ENCODE data around the gene COMMD3. TPM values are rescaled to one million over a fixed set of nuclear protein-coding genes. Genes with fewer than 3 reads are reported as not detected.

COMMD3 gene
- polyA plus RNA-seq, 3 donors: 44.9 to 140 (median 138) TPM

GRCh38 chr10:22319547-22319979 is 3.4 kb downstream of the COMMD3 start:
- H2AFZ ChIP-seq (ENCODE audit: insufficient read depth, low read depth, low read length, poor library complexity, severe bottlenecking): peak overlapping the region; percentile 72
- Mint-ChIP-seq H3K4me1 (peaks cover 49% of the 10 kb centered on the region), H3K27ac (peak overlapping the region in 3 of 7 donors; percentile 33 to 91 (median 66)), H3K9me3 (peaks cover 0 to 10% (median 5%) of the 10 kb centered on the region in 7 donors), H3K36me3 (peaks cover 14 to 25% of the 10 kb centered on the region in 2 donors), H3K4me3 (peak overlapping the region; percentile 83 to 97), H3K27me3 (ENCODE audit: low read depth in 3 of 3) (peaks cover 26 to 39% (median 29%) of the 10 kb centered on the region in 3 donors)
- TF ChIP-seq CTCF (IDR thresholded peaks at IDR 0.05): no peak
- peaks cover 13% of the 10 kb centered on the region for H4K20me1 ChIP-seq (ENCODE audit: insufficient read depth, low read length)
- peak overlapping the region in 2 of 3 experiments; percentile 75 to 94 for H3K4me3 ChIP-seq (replicated peaks in 1 of 3; ENCODE audit: low read depth in 2 of 3, low read length in 3 of 3)
- peak overlapping the region; percentile 80 for H3K4me2 ChIP-seq (replicated peaks; ENCODE audit: extremely low read depth, low read length, poor library complexity, severe bottlenecking)
- intact Hi-C loops (cut with micrococcal nuclease): loop anchor here (5.0 to 10.0 kb wide), 3 partner anchors 65 to 87 kb away; no protein-coding TSS in a partner anchor
- no peak for DNase-seq
- no peak overlapping the region for H3K9ac ChIP-seq (ENCODE audit: insufficient read depth, low read length, poor library complexity, severe bottlenecking)
- peaks cover 41 to 57% of the 10 kb centered on the region in 2 donors for H3K4me1 ChIP-seq (ENCODE audit: control insufficient read depth in 1 of 2, insufficient read depth in 2 of 2, low read length in 2 of 2)
- 57% methylated on average over 9 of the region's 10 CpGs for WGBS (ENCODE audit: insufficient coverage)
- H3K27ac ChIP-seq (ENCODE audit: low read depth in 1 of 2, low read length in 2 of 2): peak overlapping the region in 1 of 2 donors; percentile 40
- H3K9me3 ChIP-seq (replicated peaks in 1 of 2; ENCODE audit: control insufficient read depth in 1 of 2, insufficient read depth in 1 of 2, low read length in 2 of 2): no peaks in the 10 kb centered on the region
- H3K27me3 ChIP-seq (ENCODE audit: control insufficient read depth in 2 of 2, insufficient read depth in 2 of 2, low read length in 2 of 2): peaks cover 25 to 36% of the 10 kb centered on the region in 2 donors
- peaks cover 31% of the 10 kb centered on the region for H3K79me2 ChIP-seq (ENCODE audit: insufficient read depth, low read length)
- no peaks in the 10 kb centered on the region for H3K36me3 ChIP-seq (replicated peaks in 1 of 2; ENCODE audit: control insufficient read depth in 1 of 2, insufficient read depth in 2 of 2, low read length in 2 of 2)

GRCh38 chr10:22319980-22320558 is 3.9 kb downstream of the COMMD3 start:
- Mint-ChIP-seq H3K4me1 (peaks cover 49% of the 10 kb centered on the region), H3K9me3 (peaks cover 0 to 10% (median 5%) of the 10 kb centered on the region in 7 donors), H3K36me3 (peaks cover 15 to 29% of the 10 kb centered on the region in 2 donors), H3K4me3 (peak overlapping the region; percentile 83 to 97), H3K27ac (peak overlapping the region in 6 of 7 donors; percentile 26 to 91 (median 64)), H3K27me3 (ENCODE audit: low read depth in 3 of 3) (peaks cover 31 to 44% (median 34%) of the 10 kb centered on the region in 3 donors)
- H3K9me3 ChIP-seq (replicated peaks in 1 of 2; ENCODE audit: control insufficient read depth in 1 of 2, insufficient read depth in 1 of 2, low read length in 2 of 2): no peaks in the 10 kb centered on the region
- peak overlapping the region in 1 of 2 donors; percentile 40 for H3K27ac ChIP-seq (ENCODE audit: low read depth in 1 of 2, low read length in 2 of 2)
- under 1% methylated on average over 26 of the region's 30 CpGs for whole genome bisulfite sequencing (ENCODE audit: insufficient coverage)
- peaks cover 30 to 41% of the 10 kb centered on the region in 2 donors for H3K27me3 ChIP-seq (ENCODE audit: control insufficient read depth in 2 of 2, insufficient read depth in 2 of 2, low read length in 2 of 2)
- H3K4me1 ChIP-seq (ENCODE audit: control insufficient read depth in 1 of 2, insufficient read depth in 2 of 2, low read length in 2 of 2): peaks cover 43 to 58% of the 10 kb centered on the region in 2 donors
- no peak for TF ChIP-seq CTCF (IDR thresholded peaks at IDR 0.05)
- DNase-seq: peak in 1 of 3 donors; percentile 45
- peak overlapping the region; percentile 72 for H2AFZ ChIP-seq (ENCODE audit: insufficient read depth, low read depth, low read length, poor library complexity, severe bottlenecking)
- peaks cover 18% of the 10 kb centered on the region for H4K20me1 ChIP-seq (ENCODE audit: insufficient read depth, low read length)
- peak overlapping the region; percentile 46 to 94 (median 75) for H3K4me3 ChIP-seq (replicated peaks in 1 of 3; ENCODE audit: low read depth in 2 of 3, low read length in 3 of 3)
- no peaks in the 10 kb centered on the region for H3K36me3 ChIP-seq (replicated peaks in 1 of 2; ENCODE audit: control insufficient read depth in 1 of 2, insufficient read depth in 2 of 2, low read length in 2 of 2)
- H3K79me2 ChIP-seq (ENCODE audit: insufficient read depth, low read length): peaks cover 31% of the 10 kb centered on the region
- H3K4me2 ChIP-seq (replicated peaks; ENCODE audit: extremely low read depth, low read length, poor library complexity, severe bottlenecking): peak overlapping the region; percentile 80
- intact Hi-C loops (cut with micrococcal nuclease): loop anchor here (5.0 to 10.0 kb wide), 7 partner anchors 65 to 785 kb away; partner anchors contain the start of genes DNAJC1 (in 1 of the 2) and MLLT10 (in 1 of the 2)
- peak overlapping the region; percentile 33 for H3K9ac ChIP-seq (ENCODE audit: insufficient read depth, low read length, poor library complexity, severe bottlenecking)
